PC-9 (cell line): Measurements from ENCODE around the gene ELOVL1.

ENCODE experiments used
- EZH2 ChIP-seq: fragments of 200-600 bp; sonication (generic); IDR thresholded peaks from 2 replicates; pipeline ENCODE4 v1.8.0; 2017; ENCODE audit warnings: antibody characterized with exemption, low read depth
- TF ChIP-seq, protein P1 (sequence below): fragments of 200-600 bp; sonication (generic); conservative IDR thresholded peaks from 2 replicates; pipeline ENCODE4 v1.6.1; 2017; ENCODE audit warnings: mixed run types, antibody characterized with exemption, mild to moderate bottlenecking, moderate library complexity

DNA sequence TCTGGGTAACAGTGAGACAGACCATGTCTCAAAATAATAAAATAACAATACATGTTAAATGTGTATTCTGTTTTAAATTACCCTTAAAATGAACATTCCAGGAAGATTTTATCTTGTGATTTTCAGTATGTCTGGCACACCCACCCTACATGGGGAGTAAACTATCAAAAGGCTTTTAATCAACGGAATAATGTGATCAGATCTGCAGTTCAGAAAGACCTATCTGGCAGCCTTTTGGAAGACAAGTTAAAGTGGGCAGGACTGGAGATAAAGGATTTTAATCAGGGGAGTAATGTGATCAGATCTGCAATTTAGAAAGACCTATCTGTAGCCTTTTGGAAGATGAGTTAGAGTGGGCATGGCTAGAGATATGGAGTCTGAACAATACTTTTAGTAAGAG lies 11.7 kb upstream of the ELOVL1 start:
- TF ChIP-seq, protein P1, sequence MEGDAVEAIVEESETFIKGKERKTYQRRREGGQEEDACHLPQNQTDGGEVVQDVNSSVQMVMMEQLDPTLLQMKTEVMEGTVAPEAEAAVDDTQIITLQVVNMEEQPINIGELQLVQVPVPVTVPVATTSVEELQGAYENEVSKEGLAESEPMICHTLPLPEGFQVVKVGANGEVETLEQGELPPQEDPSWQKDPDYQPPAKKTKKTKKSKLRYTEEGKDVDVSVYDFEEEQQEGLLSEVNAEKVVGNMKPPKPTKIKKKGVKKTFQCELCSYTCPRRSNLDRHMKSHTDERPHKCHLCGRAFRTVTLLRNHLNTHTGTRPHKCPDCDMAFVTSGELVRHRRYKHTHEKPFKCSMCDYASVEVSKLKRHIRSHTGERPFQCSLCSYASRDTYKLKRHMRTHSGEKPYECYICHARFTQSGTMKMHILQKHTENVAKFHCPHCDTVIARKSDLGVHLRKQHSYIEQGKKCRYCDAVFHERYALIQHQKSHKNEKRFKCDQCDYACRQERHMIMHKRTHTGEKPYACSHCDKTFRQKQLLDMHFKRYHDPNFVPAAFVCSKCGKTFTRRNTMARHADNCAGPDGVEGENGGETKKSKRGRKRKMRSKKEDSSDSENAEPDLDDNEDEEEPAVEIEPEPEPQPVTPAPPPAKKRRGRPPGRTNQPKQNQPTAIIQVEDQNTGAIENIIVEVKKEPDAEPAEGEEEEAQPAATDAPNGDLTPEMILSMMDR = no peak
- no peak for TF ChIP-seq EZH2
